GM23248 (cell line): ENCODE data around the gene DTX3.
"Not testable (repeated sequence)": the region's sequence is repeated elsewhere in the genome, so short reads cannot be mapped to it uniquely, and the experiment has no call there.

Experiments
- EZH2 ChIP-seq: fragments of 200-600 bp; sonication (generic); IDR thresholded peaks from 2 replicates; pipeline ENCODE4 v1.6.1; 2018; ENCODE audit warnings: antibody characterized with exemption, mild to moderate bottlenecking; ENCODE audit not compliant: insufficient read depth, poor library complexity, severe bottlenecking
- EZH2phosphoT487 ChIP-seq: fragments of 200-600 bp; sonication (generic); IDR thresholded peaks from 2 replicates; pipeline ENCODE4 v1.6.1; 2018; ENCODE audit warnings: antibody characterized with exemption, moderate library complexity, mild to moderate bottlenecking, low read depth; ENCODE audit not compliant: insufficient read depth

DNA sequence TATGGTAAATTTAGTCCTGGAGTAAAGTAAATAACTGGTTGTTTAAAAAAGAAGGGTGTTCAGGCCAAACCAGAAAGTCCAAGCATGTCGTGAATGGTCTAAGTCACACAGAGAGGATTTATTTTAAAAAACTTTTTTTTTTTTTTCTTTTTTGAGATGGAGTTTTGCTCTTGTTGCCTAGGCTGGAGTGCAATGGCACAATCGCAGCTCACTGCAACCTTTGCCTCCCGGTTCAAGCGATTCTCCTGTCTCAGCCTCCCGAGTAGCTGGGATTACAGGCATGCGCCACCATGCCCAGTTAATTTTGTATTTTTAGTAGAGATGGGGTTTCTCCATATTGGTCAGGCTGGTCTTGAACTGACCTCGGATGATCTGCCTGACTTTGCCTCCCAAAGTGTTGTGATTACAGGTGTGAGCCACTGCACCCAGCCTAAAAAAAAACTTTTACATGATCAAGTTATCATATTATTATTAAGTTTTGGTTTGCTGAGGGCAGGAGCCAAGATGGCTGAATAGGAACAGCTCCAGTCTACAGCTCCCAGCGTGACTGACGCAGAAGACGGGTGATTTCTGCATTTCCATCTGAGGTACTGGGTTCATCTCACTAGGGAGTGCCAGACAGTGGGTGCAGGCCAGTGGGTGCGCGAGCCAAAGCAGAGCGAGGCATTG is 41.5 kb downstream of the DTX3 start:
- not testable (repeated sequence) for TF ChIP-seq EZH2, EZH2phosphoT487
